ENCODE data around the gene POLR1A. TPM values are rescaled to one million over a fixed set of nuclear protein-coding genes. Genes with fewer than 3 reads are reported as not detected.

The POLR1A gene
- total RNA-seq, 1 experiment from 2014 or later = 62.6 TPM

DNA sequence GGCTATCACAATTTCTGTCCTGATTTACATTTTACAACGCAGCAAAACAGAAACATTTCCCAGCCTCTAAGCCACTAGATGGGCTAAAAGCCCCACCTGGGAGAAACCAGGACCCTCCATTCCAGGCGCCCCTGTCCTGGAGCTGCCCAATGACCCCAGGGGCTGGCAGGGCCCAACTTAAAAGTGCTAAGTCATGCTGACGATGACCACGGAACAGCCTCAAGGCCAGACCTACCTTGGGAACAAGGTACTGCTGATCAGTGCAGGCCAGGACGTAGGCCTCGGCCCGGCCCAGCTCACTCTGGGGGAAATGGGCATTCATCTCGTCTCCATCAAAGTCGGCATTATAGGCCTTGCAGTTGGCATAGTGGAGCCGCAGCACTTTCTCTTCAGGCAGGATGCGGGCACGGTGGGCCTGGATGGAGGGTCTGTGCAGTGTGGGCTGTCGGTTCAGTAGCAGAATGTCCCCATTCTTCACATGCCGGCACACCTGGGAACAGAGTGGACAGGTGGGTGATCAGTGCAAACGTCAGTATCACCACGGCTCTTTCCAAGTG, 35.8 kb downstream of the POLR1A start:
- ChIA-PET POLR2A (no interaction called here), CTCF (no interaction called here)

DNA sequence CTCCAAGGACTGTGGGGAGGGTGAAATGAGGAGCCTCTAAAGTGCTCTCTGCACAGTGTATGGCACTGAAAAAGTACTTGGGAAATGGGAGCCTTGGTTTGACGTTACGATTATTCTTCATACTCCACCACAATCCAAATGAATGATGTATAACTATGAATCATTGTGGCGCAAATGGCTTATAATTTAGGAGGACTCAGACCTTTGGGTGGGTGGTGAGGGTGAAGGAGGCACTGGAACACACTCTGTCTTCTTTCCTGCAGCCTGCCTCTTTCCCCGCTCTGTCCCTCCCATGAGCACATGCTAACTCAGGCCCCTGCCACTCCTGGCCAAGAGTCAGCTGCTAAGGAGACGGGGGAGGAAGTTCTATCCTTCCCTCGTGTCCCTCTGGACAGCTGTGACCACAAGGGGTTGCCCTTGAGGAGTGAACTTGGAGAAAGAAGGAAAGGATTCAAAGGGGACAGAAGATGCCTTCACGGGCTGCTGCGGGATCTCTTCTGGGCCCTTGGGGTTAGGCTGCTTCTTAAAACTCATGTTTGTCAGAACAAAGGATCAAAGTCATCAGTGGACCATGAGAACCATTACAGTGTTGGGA, 36.5 kb downstream of the POLR1A start:
- POLR2A ChIA-PET = no interaction called here

More for the DNA sequence above, 35.8 kb downstream of the POLR1A start:
- DNase-seq (ENCODE audit: low read depth, low spot score) (no peak), ATAC-seq (no peak)
- Histone ChIP-seq H3K4me3 (ENCODE audit: low read depth in 2 of 2, low read length in 2 of 2) (no peak overlapping the region), H3K27me3 (ENCODE audit: control insufficient read depth, insufficient read depth, low read length) (no peaks in the 10 kb centered on the region), H3K4me1 (ENCODE audit: control insufficient read depth, insufficient read depth, low read length) (no peaks in the 10 kb centered on the region), H3K9me3 (ENCODE audit: control insufficient read depth, insufficient read depth, low read depth, low read length) (no peaks in the 10 kb centered on the region), H3K27ac (ENCODE audit: low read length) (no peak overlapping the region), H3K36me3 (ENCODE audit: control insufficient read depth, insufficient read depth, low read length) (peaks cover 51% of the 10 kb centered on the region)
- no TSS peak for BruUV-seq (replicated peaks)
- intact Hi-C loops (cut with micrococcal nuclease; ENCODE audit: unreplicated experiment) (loop anchor here (10.0 kb wide), 1 partner anchor 185 kb away; the partner anchor contains the start of gene ST3GAL5), in situ Hi-C loops (cut with HindIII; ENCODE audit: low pct_unique_long_range_greater_than_20kb, low sequenced_read_pairs) (no loop called here)
- TF ChIP-seq, protein P1, sequence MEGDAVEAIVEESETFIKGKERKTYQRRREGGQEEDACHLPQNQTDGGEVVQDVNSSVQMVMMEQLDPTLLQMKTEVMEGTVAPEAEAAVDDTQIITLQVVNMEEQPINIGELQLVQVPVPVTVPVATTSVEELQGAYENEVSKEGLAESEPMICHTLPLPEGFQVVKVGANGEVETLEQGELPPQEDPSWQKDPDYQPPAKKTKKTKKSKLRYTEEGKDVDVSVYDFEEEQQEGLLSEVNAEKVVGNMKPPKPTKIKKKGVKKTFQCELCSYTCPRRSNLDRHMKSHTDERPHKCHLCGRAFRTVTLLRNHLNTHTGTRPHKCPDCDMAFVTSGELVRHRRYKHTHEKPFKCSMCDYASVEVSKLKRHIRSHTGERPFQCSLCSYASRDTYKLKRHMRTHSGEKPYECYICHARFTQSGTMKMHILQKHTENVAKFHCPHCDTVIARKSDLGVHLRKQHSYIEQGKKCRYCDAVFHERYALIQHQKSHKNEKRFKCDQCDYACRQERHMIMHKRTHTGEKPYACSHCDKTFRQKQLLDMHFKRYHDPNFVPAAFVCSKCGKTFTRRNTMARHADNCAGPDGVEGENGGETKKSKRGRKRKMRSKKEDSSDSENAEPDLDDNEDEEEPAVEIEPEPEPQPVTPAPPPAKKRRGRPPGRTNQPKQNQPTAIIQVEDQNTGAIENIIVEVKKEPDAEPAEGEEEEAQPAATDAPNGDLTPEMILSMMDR (IDR thresholded peaks at IDR 0.05) = no peak
- TF ChIP-seq POLR2AphosphoS5 (IDR thresholded peaks at IDR 0.05; ENCODE audit: low read depth, low read length) (no peak), SIN3A (IDR thresholded peaks at IDR 0.05; ENCODE audit: borderline replicate concordance, insufficient read depth, low read depth, low read length) (no peak), TCF7L2 (IDR thresholded peaks at IDR 0.05; ENCODE audit: low read depth, low read length) (no peak)
- TF ChIP-seq, protein P2, sequence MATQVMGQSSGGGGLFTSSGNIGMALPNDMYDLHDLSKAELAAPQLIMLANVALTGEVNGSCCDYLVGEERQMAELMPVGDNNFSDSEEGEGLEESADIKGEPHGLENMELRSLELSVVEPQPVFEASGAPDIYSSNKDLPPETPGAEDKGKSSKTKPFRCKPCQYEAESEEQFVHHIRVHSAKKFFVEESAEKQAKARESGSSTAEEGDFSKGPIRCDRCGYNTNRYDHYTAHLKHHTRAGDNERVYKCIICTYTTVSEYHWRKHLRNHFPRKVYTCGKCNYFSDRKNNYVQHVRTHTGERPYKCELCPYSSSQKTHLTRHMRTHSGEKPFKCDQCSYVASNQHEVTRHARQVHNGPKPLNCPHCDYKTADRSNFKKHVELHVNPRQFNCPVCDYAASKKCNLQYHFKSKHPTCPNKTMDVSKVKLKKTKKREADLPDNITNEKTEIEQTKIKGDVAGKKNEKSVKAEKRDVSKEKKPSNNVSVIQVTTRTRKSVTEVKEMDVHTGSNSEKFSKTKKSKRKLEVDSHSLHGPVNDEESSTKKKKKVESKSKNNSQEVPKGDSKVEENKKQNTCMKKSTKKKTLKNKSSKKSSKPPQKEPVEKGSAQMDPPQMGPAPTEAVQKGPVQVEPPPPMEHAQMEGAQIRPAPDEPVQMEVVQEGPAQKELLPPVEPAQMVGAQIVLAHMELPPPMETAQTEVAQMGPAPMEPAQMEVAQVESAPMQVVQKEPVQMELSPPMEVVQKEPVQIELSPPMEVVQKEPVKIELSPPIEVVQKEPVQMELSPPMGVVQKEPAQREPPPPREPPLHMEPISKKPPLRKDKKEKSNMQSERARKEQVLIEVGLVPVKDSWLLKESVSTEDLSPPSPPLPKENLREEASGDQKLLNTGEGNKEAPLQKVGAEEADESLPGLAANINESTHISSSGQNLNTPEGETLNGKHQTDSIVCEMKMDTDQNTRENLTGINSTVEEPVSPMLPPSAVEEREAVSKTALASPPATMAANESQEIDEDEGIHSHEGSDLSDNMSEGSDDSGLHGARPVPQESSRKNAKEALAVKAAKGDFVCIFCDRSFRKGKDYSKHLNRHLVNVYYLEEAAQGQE (IDR thresholded peaks at IDR 0.05; ENCODE audit: insufficient read depth in 1 of 2, low read depth in 2 of 2, low read length in 1 of 2) = no peak

More for the DNA sequence above, 36.5 kb downstream of the POLR1A start:
- no peak overlapping the region for H3K27ac ChIP-seq (ENCODE audit: low read length)
- no peak for DNase-seq (ENCODE audit: low read depth, low spot score)
- BruUV-seq (replicated peaks) = no TSS peak
- TF ChIP-seq, protein P2 (IDR thresholded peaks at IDR 0.05; ENCODE audit: insufficient read depth in 1 of 2, low read depth in 2 of 2, low read length in 1 of 2) = no peak
- TF ChIP-seq POLR2AphosphoS5 (IDR thresholded peaks at IDR 0.05; ENCODE audit: low read depth, low read length) = no peak
- no peak for TF ChIP-seq SIN3A (IDR thresholded peaks at IDR 0.05; ENCODE audit: borderline replicate concordance, insufficient read depth, low read depth, low read length)
- no peak for TF ChIP-seq TCF7L2 (IDR thresholded peaks at IDR 0.05; ENCODE audit: low read depth, low read length)
- TF ChIP-seq, protein P1 (IDR thresholded peaks at IDR 0.05) = no peak
- CTCF ChIA-PET = no interaction called here
- intact Hi-C loops (cut with micrococcal nuclease; ENCODE audit: unreplicated experiment) (loop anchor here (10.0 kb wide), 1 partner anchor 184 kb away; the partner anchor contains the start of gene ST3GAL5), in situ Hi-C loops (cut with HindIII; ENCODE audit: low pct_unique_long_range_greater_than_20kb, low sequenced_read_pairs) (no loop called here)
- H3K4me1 ChIP-seq (ENCODE audit: control insufficient read depth, insufficient read depth, low read length) = no peaks in the 10 kb centered on the region
- H3K4me3 ChIP-seq (ENCODE audit: low read depth in 2 of 2, low read length in 2 of 2) = no peak overlapping the region
- no peaks in the 10 kb centered on the region for H3K9me3 ChIP-seq (ENCODE audit: control insufficient read depth, insufficient read depth, low read depth, low read length)
- H3K36me3 ChIP-seq (ENCODE audit: control insufficient read depth, insufficient read depth, low read length) = peaks cover 50% of the 10 kb centered on the region
- no peaks in the 10 kb centered on the region for H3K27me3 ChIP-seq (ENCODE audit: control insufficient read depth, insufficient read depth, low read length)
- ATAC-seq = no peak

All from Panc1 (cell line).